Mesothelial cell of epicardium (in vitro differentiated cells): Measurements from ENCODE around the gene PSENEN. TPM values are rescaled to one million over a fixed set of nuclear protein-coding genes. Genes with fewer than 3 reads are reported as not detected.

ENCODE experiments used
- DNase-seq, 2 experiments: peaks; one replicate each; pipeline ENCODE4 v3.0.0; 2021; ENCODE audit warnings: low spot score in 2 of 2; ENCODE audit not compliant: unreplicated experiment in 2 of 2
- H3K27ac Mint-ChIP-seq: 2 replicates; pipeline ENCODE4 v1.8.0; 2021; ENCODE audit warnings: mixed read lengths
- H3K27me3 Mint-ChIP-seq: 2 replicates; pipeline ENCODE4 v1.8.0; 2021; ENCODE audit warnings: low read depth, mixed read lengths
- H3K36me3 Mint-ChIP-seq: 2 replicates; pipeline ENCODE4 v1.8.0; 2021; ENCODE audit warnings: mixed read lengths
- H3K4me1 Mint-ChIP-seq: 2 replicates; pipeline ENCODE4 v1.8.0; 2021; ENCODE audit warnings: mixed read lengths
- H3K4me3 Mint-ChIP-seq: 2 replicates; pipeline ENCODE4 v1.8.0; 2021; ENCODE audit warnings: mild to moderate bottlenecking, moderate library complexity, mixed read lengths
- H3K9me3 Mint-ChIP-seq: 2 replicates; pipeline ENCODE4 v1.8.0; 2021; ENCODE audit warnings: mixed read lengths
- total RNA-seq: library from RNA; stranded (reverse); gene quantifications from 3 replicates; pipeline ENCODE4 v1.2.1, GENCODE V29; 2021
- TF ChIP-seq, protein P1 (sequence below): fragments of 200-600 bp; sonication (generic); IDR thresholded peaks from one replicate; pipeline ENCODE4 v1.5.0; 2021; ENCODE audit warnings: antibody characterized with exemption; ENCODE audit not compliant: unreplicated experiment

The PSENEN gene
- total RNA-seq, 1 donor from 2014 or later = 45.2 TPM

DNA sequence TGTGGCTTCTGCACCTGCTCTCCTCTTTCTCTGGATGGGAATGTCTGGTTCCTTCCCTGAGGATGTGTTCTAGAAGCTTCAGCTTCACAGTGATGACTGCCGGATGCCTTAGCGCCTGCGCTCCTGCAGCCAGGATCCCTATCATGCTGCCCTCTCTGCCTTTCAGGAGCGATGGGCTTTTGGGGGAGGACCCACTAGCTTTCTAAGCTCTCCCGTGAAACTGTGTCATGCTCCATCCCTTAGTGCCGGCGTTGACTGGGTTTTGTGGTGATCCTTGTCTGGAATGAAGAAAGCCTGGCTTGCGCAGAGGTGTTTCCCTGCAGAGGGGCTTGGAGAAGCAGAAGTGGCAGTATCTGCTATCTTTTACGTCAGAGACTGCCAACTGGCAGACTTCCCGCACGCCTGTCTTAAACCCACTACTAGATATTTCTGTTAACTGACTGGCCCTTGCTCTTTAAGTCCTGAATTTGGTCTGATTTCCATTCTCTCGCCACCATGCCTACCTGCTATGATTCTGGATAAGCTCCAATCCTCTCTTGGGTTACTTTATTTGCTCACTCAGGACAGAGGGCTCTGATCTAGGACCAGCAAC lies 31.5 kb upstream of the PSENEN start:
- no peaks in the 10 kb centered on the region for H3K36me3 Mint-ChIP-seq
- no peak overlapping the region for H3K4me3 Mint-ChIP-seq
- no peak overlapping the region for H3K27ac Mint-ChIP-seq

DNA sequence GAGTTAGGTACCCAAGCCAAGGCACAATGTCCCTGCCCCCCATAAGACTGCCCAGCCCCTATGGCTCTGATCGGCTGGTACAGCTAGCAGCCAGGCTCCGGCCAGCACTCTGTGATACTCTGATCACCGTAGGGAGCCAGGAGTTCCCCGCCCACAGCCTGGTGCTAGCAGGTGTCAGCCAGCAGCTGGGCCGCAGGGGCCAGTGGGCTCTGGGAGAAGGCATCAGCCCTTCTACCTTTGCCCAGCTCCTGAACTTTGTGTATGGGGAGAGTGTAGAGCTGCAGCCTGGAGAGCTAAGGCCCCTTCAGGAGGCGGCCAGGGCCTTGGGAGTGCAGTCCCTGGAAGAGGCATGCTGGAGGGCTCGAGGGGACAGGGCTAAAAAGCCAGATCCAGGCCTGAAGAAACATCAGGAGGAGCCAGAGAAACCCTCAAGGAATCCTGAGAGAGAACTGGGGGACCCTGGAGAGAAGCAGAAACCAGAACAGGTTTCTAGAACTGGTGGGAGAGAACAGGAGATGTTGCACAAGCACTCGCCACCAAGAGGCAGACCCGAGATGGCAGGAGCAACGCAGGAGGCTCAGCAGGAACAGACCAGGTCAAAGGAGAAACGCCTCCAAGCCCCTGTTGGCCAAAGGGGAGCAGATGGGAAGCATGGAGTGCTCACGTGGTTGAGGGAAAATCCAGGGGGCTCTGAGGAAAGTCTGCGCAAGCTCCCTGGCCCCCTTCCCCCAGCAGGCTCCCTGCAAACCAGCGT lies 30.7 kb upstream of the PSENEN start:
- TF ChIP-seq, protein P1, sequence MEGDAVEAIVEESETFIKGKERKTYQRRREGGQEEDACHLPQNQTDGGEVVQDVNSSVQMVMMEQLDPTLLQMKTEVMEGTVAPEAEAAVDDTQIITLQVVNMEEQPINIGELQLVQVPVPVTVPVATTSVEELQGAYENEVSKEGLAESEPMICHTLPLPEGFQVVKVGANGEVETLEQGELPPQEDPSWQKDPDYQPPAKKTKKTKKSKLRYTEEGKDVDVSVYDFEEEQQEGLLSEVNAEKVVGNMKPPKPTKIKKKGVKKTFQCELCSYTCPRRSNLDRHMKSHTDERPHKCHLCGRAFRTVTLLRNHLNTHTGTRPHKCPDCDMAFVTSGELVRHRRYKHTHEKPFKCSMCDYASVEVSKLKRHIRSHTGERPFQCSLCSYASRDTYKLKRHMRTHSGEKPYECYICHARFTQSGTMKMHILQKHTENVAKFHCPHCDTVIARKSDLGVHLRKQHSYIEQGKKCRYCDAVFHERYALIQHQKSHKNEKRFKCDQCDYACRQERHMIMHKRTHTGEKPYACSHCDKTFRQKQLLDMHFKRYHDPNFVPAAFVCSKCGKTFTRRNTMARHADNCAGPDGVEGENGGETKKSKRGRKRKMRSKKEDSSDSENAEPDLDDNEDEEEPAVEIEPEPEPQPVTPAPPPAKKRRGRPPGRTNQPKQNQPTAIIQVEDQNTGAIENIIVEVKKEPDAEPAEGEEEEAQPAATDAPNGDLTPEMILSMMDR = no peak
- H3K27me3 Mint-ChIP-seq = no peaks in the 10 kb centered on the region
- no peaks in the 10 kb centered on the region for H3K36me3 Mint-ChIP-seq
- H3K4me1 Mint-ChIP-seq = peaks cover 24% of the 10 kb centered on the region
- H3K4me3 Mint-ChIP-seq = peak overlapping the region; percentile 51
- no peak overlapping the region for H3K27ac Mint-ChIP-seq
- no peaks in the 10 kb centered on the region for H3K9me3 Mint-ChIP-seq
- DNase-seq = no peak

More for the DNA sequence above, 31.5 kb upstream of the PSENEN start:
- Mint-ChIP-seq H3K4me1 (peaks cover 17% of the 10 kb centered on the region), H3K9me3 (no peaks in the 10 kb centered on the region), H3K27me3 (no peaks in the 10 kb centered on the region)
- DNase-seq = no peak
- TF ChIP-seq, protein P1 = no peak

DNA sequence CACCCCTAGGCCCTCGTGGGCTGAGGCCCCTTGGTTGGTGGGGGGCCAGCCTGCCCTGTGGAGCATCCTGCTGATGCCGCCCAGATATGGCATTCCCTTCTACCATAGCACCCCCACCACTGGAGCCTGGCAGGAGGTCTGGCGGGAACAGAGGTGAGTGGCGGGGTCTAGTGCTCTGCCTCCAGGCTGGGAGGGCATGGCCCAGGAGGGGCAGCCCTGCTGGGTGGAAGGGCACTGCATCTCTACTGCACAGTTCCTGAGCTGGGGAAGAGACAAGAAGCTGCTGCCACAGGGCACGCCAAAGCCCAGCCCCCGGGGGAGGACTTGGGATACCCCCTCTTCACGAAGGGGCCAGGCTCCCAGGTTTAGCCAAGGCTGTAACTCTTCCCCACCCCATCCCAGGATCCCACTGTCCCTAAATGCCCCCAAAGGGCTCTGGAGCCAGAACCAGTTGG lies 30.1 kb upstream of the PSENEN start:
- peaks cover 2% of the 10 kb centered on the region for H3K36me3 Mint-ChIP-seq
- no peak overlapping the region for H3K4me3 Mint-ChIP-seq
- DNase-seq = no peak
- no peaks in the 10 kb centered on the region for H3K27me3 Mint-ChIP-seq
- TF ChIP-seq, protein P1 = no peak
- peaks cover 24% of the 10 kb centered on the region for H3K4me1 Mint-ChIP-seq
- no peak overlapping the region for H3K27ac Mint-ChIP-seq
- no peaks in the 10 kb centered on the region for H3K9me3 Mint-ChIP-seq

DNA sequence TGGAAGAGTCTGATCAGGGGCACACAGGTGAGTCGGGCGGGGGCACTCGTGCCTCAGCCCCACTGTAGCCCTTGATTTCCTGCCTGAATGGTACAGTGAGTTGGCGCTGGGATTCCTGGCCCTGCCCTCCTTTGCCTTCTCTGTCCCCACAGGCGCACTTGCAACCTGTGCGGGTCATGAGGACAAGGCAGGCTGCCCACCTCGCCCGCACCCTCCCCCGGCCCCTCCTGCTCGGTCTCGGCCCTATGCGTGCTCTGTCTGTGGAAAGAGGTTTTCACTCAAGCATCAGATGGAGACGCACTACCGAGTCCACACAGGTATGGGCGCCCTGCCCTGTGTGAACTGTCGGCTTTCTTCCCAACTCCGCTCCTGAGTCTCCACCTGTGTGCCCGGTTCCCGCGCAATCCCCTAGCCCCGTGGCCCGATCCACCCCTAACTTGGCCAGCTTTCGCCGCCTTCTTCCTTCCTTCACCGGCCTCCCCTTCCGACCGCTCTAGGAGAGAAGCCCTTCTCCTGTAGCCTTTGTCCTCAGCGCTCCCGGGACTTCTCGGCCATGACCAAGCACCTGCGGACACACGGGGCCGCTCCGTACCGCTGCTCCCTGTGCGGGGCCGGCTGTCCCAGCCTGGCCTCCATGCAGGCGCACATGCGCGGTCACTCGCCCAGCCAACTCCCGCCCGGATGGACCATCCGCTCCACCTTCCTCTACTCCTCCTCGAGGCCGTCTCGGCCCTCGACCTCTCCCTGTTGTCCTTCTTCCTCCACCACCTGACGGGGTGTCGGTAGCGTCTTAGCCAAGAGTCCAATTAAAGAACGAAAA lies 29.3 kb upstream of the PSENEN start:
- Mint-ChIP-seq H3K27me3 (no peaks in the 10 kb centered on the region), H3K27ac (peak overlapping the region; percentile 86), H3K9me3 (no peaks in the 10 kb centered on the region), H3K4me1 (peaks cover 24% of the 10 kb centered on the region), H3K36me3 (peaks cover 2% of the 10 kb centered on the region), H3K4me3 (peak overlapping the region; percentile 85)
- TF ChIP-seq, protein P1 = no peak
- DNase-seq = peak in 1 of 2 experiments; percentile 74

DNA sequence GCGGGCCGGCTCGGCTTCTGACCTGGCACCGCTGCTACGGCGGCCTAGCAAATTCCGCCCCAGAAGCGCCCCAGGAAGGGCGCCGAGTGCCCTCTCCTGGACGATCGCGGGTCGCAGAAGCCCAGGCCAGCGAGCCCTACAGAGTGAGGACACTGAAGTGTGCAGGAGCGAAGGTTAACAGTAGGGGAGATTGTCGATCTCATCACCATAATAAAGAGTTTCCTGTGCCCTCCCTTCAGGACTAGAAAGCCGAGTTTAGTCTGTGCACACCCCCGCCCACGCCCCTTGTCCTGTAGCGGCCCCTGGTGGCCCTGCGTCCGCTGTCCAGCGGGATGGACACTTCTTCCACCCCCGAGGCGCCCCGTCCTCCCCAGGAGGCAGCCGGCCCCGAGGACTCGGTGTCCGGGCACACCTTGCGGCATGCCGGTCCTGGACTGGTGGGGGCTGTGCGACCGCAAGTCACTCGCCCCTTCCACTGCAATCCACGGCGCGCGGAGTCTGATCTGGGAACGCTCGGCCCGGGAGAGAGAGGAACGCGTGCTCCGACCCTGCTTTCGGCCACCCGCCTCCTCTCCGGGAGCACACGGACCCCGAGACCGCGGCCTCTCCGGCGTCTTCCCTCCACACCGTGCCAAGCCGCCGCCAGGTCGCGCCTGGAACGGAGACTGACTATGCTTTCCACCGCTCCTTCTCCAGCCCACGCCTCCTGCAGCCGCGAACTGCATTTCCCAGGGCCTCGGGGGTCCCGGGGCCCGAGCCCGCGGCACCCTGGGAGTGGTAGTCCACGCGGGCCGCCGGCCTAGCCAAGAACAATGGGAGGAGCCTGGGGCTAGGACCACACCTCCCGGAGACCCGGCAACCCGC lies 28.4 kb upstream of the PSENEN start:
- TF ChIP-seq, protein P1 = peak; percentile 74
- peaks cover 24% of the 10 kb centered on the region for H3K4me1 Mint-ChIP-seq

More for the DNA sequence above, 28.4 kb upstream of the PSENEN start:
- H3K36me3 Mint-ChIP-seq = peaks cover 2% of the 10 kb centered on the region
- peak overlapping the region; percentile 85 for H3K4me3 Mint-ChIP-seq
- H3K27me3 Mint-ChIP-seq = no peaks in the 10 kb centered on the region
- DNase-seq = peak; percentile 77 to 89
- H3K9me3 Mint-ChIP-seq = no peaks in the 10 kb centered on the region
- H3K27ac Mint-ChIP-seq = peak overlapping the region; percentile 86
